ENCODE results near the gene MCF2L. TPM values are rescaled to one million over a fixed set of nuclear protein-coding genes. Genes with fewer than 3 reads are reported as not detected.

Gene MCF2L
- total RNA-seq, 2 donors from 2014 or later = 48.0 to 49.9 TPM

GRCh38 chr13:113148940-113149503 is 180.0 kb downstream of the MCF2L start:
- DNase-seq = peak; percentile 46
- Histone ChIP-seq H3K27ac (ENCODE audit: low read depth, low read length) (no peak overlapping the region), H3K4me3 (ENCODE audit: low read length) (no peak overlapping the region), H3K36me3 (ENCODE audit: control insufficient read depth, insufficient read depth, low read length) (no peaks in the 10 kb centered on the region), H3K9ac (ENCODE audit: extremely low read depth, low read length, poor library complexity, severe bottlenecking) (no peak overlapping the region), H3K4me1 (ENCODE audit: control insufficient read depth, insufficient read depth, low read length) (peaks cover 8% of the 10 kb centered on the region), H3K9me3 (ENCODE audit: control insufficient read depth, low read length) (no peaks in the 10 kb centered on the region), H3K27me3 (ENCODE audit: control insufficient read depth, insufficient read depth, low read length, poor library complexity, severe bottlenecking) (peaks cover 13% of the 10 kb centered on the region)
- Mint-ChIP-seq H3K4me1 (peaks cover 15% of the 10 kb centered on the region), H3K4me3 (no peak overlapping the region), H3K27me3 (ENCODE audit: insufficient read depth) (no peaks in the 10 kb centered on the region), H3K9me3 (no peaks in the 10 kb centered on the region), H3K36me3 (ENCODE audit: low read depth) (peaks cover 12% of the 10 kb centered on the region), H3K27ac (no peak overlapping the region)
- TF ChIP-seq CTCF (conservative IDR thresholded peaks at IDR 0.05) = no peak
- WGBS, 2 experiments (ENCODE audit: insufficient coverage in 1 of 2, insufficient read length in 1 of 2) = 94 to 95% methylated on average over 21 to 38 of the region's 38 CpGs

Other genes with a start within 250 kb of the MCF2L start
- 1 to 10 TPM; 4.7 to 6.4 TPM for gene F7, start 136.6 kb downstream of the MCF2L start, total RNA-seq
- 10 to 100 TPM; 18.7 to 32.4 TPM for gene F10, start 153.6 kb downstream of the MCF2L start, total RNA-seq
- under 1 TPM; 0.40 to 0.84 TPM for gene PROZ, start 189.4 kb downstream of the MCF2L start, total RNA-seq
- gene PCID2, start 239.5 kb downstream of the MCF2L start, total RNA-seq = 10 to 100 TPM; 70.5 to 71.7 TPM
- gene CUL4A, start 240.4 kb downstream of the MCF2L start, total RNA-seq = 10 to 100 TPM; 92.9 to 99.4 TPM